HG03558 (cell line): ENCODE data around the gene AMBRA1.

Source experiments
- ATAC-seq: cut with Tn5 transposase; IDR thresholded peaks from one replicate; pipeline ENCODE4 v1.9.1; 2021; ENCODE audit warnings: moderate number of reproducible peaks; ENCODE audit not compliant: unreplicated experiment; ENCODE audit errors: extremely low read depth

The AMBRA1 gene

DNA sequence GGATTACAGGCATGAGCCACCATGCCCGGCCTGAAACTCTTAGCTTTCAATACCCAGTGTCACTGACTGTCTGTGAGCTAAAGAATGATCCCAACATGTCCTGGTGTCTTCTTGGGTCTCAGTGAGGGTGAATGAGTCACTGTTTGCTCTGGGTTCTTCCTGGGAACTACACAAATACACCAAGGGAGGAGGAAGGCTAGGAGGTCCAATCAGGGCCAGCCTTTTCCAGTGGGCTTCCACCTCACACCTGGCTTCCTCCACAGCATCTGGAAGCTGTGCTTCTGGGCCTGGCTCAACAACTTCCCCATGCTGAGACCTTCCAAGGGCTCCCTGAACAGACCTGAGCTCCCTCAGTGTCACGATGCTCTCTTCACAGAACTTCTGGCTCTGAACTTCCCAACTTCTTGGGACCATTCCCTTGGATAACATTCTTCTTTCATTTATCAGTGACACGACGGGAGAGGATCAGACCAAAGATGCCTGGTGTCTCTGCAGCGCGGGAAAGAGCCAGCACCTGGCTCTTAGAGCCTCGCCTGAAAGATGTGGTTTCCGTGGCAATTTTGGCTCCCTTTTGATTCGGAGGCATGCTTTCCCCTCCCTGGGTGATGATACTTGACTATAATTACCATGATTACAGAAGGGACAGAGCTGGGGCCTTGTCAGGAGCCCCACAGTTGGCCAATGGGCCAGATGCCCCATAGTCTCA lies 179.9 kb downstream of the AMBRA1 start:
- no peak for ATAC-seq

DNA sequence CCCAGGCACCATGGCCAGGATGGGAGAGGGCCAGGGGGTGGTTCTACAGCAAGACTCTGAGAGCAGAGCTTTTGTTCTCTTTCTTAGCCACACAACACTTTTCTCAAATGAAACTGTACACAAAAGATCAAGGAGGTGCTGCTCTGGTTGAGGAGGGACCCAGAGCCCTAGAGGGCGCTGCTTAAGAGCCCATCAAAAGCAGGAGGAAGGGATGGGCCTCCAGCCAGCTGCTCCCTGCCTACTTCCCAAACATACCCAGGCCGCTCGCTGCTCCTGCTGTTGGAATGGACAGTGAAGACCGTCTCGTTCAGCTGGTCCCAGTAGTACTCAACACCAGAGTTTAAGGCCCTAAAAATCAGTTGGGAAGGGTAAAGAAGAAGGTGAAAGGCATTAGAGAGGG lies 183.8 kb downstream of the AMBRA1 start:
- no peak for ATAC-seq

GRCh38 chr11:46408407-46408986 lies 185.3 kb downstream of the AMBRA1 start:
- ATAC-seq: no peak

DNA sequence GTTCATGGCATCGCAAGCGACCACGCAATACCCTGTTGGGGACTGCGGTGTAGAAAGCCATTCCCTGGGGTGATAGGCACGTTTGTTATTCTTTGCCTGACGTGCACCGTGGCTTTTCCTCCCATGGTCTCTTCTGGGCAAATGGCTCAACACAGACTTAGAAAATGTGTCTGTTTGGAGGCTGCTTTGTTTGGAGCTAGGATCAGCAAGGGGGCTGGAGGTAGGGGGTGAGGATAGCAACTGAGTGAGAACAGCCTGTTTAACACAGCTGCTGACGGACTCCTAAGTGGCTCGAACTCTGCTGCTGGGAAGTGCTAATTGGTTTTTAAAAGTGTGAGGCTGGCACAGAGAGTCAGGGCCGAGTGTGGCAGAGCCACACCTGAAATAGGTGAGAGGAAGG lies 186.2 kb downstream of the AMBRA1 start:
- no peak for ATAC-seq

GRCh38 chr11:46404476-46405017 lies 189.3 kb downstream of the AMBRA1 start:
- ATAC-seq: no peak

DNA sequence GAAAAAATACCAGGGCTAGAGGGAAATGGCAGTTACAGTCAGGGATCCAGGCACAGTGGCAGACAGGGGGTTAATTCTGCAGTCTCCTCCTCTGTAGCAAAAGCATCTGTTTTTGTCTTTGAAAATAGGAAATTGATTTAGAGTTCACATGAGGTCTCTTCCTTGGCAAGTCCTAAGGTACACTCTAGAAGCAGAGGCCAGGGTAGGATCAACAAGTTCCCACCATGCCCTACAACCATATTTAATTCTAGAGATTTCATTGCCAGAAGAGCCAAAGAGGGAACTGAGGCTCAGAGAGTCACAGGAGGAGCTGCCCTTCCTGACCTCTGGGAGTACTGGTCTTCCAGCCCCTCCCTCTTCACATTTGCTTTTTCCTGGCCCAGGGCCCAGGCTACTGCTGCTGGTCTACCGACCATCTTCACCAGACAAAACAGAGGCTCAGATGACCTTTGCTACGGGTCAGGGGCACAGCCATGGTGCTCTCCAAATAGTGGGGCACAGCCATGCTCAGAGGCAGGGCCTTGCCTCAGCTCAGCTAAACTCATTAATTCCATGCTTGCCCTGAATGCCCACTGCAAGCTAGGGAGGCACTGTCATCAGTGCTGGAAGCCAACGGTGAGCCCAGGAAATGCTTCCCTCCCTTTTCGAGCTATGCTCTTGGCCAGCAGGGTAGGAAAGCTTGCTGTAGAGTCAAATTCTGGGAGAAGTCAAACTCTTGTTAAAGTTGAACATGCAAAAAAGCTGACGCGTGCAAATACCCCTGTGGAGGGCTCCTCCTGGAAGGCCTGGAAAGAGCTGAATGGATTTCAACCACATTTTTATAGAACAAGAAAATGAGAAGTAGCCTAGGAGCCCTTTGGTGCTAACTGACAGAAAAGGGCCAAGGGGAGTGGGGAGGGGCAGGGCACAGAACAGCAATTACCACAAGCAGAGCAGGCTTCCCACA lies 190.6 kb downstream of the AMBRA1 start:
- no peak for ATAC-seq

DNA sequence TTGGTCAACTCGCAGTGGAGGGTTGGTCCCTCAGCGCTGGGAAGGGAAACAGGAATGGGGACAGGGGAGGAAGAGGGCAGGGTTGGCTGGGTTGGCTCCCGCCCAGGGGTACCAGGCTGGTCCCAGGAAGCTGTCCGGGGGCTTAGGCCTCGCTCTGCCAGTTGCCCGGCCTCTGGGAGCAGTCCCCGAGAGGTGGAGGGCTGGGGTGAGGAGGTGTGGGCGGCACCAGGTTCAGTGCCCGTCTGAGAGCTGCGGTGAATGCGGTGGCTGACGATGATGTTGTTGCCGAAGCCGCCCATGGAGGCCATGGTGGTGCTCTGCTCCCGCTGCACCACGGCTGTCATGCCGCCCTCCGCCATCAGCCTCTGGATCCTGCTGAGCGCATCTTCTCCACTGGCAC lies 196.3 kb downstream of the AMBRA1 start:
- ATAC-seq: no peak

DNA sequence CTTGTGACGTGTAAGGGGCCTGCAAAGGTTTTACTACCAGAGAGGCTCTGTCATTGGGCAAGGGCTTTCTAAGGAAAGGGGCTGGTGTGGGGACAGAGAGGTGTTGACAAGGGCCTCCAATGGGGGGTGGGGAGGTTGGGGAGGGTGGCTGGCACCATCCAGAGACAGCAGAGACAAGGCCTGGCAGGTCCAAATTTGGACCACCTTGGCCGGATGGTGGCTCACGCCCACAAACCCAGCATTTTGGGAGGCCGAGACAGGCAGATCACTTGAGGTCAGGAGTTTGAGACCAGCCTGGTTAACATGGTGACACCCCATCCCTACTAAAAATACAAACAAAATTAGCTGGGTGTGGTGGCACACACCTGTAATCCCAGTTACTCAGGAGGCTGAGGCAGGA lies 200.1 kb downstream of the AMBRA1 start:
- no peak for ATAC-seq

- no peak for ATAC-seq
These were observed 200.6 kb downstream of the AMBRA1 start for GRCh38 chr11:46393231-46393616.

GRCh38 chr11:46392421-46393230 lies 201.2 kb downstream of the AMBRA1 start:
- ATAC-seq: no peak

GRCh38 chr11:46391578-46392420 lies 202.0 kb downstream of the AMBRA1 start, which contains the start of gene CHRM4:
TSS of gene CHRM4 (minus strand) at chr11:46391776. CDS start at chr11:46386557, 5,219 bp downstream.
- no peak for ATAC-seq

DNA sequence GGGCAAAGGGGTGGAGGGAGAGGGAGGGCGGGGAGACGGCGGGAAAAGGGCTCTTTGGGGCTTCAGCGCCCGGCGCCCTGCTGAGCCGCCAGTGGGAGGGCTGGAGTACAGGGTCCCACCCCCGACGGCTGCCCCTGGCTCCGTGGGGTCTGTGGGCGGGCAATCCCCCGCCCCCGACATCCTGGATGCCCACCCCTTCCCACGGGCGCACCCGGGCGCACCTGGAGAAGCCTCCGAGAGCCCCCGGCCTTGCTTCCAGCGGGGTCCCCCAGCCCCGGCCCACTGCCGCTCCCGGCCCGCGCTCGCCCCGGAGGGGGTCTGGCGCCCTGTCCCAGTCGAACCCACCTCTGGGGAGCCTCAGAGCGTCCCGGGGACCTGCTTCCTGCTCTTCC lies 202.6 kb downstream of the AMBRA1 start:
- ATAC-seq: no peak

DNA sequence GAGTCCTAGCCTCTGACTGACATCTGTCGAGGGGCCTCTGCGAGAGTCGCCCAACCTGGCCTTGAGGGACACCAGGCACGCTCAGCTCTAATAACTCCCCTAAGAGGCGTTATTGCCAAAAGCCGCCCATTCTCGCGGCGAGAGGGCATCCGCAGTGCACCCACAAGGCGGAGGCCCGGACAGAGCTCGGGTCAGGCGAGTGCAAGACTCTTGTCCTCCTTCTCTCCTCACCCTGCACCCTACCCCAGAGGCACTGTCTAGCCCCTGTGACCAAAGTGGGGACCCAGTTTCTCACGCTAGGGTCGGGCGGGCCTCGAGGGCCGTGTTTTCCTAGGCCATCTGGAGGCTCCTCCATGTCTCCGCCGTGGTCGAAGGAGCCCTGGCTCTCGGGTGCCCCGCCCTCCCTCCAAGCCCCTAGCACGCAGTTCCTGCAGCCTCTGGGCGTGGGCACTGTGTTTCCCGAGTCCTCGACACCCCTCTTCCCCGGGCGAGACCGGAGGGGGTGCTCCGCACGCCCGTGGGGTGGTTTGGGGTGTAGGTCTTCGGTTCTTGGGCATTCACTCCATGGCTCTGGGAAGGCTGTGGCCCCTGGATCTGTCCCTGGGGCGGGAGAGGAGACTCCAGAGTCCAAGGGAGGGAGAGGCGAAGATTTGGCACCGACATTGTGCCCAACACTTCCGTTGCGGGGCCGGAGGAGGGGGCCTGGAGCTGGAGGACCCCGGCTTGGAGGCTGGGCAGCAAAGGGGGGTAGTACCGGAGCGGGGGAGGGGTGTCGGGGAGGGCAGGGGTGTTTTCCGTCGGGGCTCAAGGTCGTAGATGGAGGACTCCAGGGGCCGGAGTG lies 203.3 kb downstream of the AMBRA1 start:
- no peak for ATAC-seq

- ATAC-seq: no peak
These were observed 204.1 kb downstream of the AMBRA1 start for GRCh38 chr11:46389450-46390330.

DNA sequence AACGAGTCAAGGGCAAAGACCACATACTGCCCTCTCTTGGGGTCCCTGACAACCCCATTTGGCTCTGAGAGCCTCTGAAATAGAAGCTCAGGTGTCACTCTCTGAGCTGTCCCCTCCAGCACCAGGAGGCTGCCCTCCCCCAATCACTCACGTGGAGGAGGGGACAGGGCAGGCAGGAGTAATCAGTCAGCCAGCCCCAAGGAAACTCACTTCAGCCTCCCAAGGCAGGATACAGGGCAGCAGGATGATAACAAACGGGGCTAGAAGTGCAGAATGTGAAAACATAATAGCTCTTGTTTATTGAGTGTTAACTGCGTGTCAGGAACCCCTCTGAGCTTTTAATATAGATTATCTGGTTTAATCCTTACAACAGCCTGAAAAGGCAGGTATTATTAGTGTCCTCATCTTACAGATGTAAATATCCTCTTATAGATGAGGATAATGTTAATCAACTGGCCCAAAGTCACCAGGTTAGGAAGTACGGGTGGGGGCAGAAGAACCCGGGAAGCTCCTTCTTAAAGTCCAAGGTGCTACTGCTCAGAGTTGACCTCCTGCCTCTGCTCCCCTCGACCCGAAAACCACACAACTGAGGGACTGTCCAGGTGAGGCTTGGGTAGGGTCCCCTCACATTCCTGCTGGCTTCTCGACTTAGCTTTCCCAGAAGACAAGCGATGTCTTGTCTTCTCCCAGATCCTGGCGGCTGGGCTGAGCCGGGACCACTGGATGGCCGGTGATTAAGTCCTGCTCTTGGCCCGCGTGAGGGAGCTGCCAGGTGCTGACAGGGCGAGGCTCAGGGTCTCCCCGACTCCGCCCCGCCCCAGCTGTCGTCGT lies 205.0 kb downstream of the AMBRA1 start:
- no peak for ATAC-seq

DNA sequence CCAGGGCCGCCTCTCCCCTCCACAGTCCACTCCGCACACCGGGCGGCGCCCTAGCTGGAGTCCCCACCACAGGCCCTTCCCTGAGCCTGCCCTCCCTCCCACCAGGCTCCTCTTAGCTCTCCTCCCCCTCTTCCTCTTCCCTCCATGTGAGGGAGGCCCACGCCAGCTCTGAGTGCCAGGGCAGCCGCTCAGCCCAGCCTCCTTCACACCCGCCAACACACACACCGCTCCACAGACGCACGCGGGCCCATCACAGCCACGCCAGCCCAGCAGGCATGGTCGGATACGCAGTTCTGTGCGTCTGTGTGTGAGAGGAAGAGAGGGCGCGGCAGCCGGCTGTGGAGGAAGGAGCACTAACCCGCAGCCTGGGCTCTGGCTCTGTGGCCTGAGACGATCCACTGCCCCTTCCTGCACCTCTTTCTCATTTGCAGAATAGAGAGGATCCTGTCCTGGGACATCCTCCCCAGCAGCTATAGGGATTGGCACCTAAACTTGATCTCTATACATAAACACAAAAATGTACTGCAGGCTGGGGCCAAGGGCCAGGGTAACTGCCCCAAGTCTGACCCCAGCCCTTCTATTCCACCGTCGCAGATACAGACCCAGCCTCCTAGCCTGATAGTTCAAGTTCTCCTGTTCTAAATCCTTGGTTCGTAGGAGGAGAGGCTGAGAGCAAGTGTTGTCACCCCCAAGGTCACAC lies 205.8 kb downstream of the AMBRA1 start:
- ATAC-seq: no peak
